Left ventricle myocardium inferior (tissue), 1 donor: ENCODE results near the gene DDX43. TPM values are rescaled to one million over a fixed set of nuclear protein-coding genes. Genes with fewer than 3 reads are reported as not detected.
"Not testable (repeated sequence)": the region's sequence is repeated elsewhere in the genome, so short reads cannot be mapped to it uniquely, and the experiment has no call there.

Experiments
- DNase-seq: peaks from one replicate; pipeline ENCODE4 v3.0.0-alpha.2; 2020
- H3K27ac ChIP-seq: fragments of 200-600 bp; replicated peaks from 2 replicates; pipeline ENCODE4 v1.8.0; 2021
- H3K27me3 ChIP-seq: fragments of 200-600 bp; 2 replicates; pipeline ENCODE4 v1.8.0; 2021; ENCODE audit warnings: low read depth
- H3K36me3 ChIP-seq: fragments of 200-600 bp; 2 replicates; pipeline ENCODE4 v1.8.0; 2021
- H3K4me1 ChIP-seq: fragments of 200-600 bp; 2 replicates; pipeline ENCODE4 v1.8.0; 2021
- H3K4me3 ChIP-seq: fragments of 200-600 bp; 2 replicates; pipeline ENCODE4 v1.8.0; 2021; ENCODE audit warnings: mild to moderate bottlenecking, moderate library complexity
- H3K9me3 ChIP-seq: fragments of 200-600 bp; replicated peaks from 2 replicates; pipeline ENCODE4 v1.8.0; 2021
- CTCF ChIP-seq: fragments of 200-600 bp; IDR thresholded peaks from 2 replicates; pipeline ENCODE4 v1.8.0; 2021; ENCODE audit warnings: antibody characterized with exemption, mild to moderate bottlenecking, borderline replicate concordance
- intact Hi-C: fragments of 100-400 bp; cut with micrococcal nuclease; formaldehyde crosslinking; loops from one replicate; pipeline ENCODE4 v1.11.0; 2022
- total RNA-seq: library from RNA; stranded (reverse); fragmentation: NEBNext Ultra II Directional; extraction: Animal tissue kit (Norgen Biotek cat#: 25700); gene quantifications from one replicate; pipeline ENCODE4 v1.2.1, GENCODE V29; 2021
- donor health status: DM: no; HTN: yes; CAD: no; lungs with severe emphysema.

DDX43 gene
- total RNA-seq, 1 donor from 2014 or later = 0.41 TPM

- no peaks in the 10 kb centered on the region for H3K9me3 ChIP-seq
- peaks cover 10% of the 10 kb centered on the region for H3K4me1 ChIP-seq
- no peak overlapping the region for H3K4me3 ChIP-seq
- DNase-seq = no peak
- TF ChIP-seq CTCF = no peak
- no peaks in the 10 kb centered on the region for H3K36me3 ChIP-seq
- H3K27ac ChIP-seq = no peak overlapping the region
- intact Hi-C loops = no loop called here
- peaks cover 11% of the 10 kb centered on the region for H3K27me3 ChIP-seq
These were observed 3.0 kb upstream of the DDX43 start for GRCh38 chr6:73391675-73392074.

- H3K9me3 ChIP-seq = not testable (repeated sequence)
These were observed 2.4 kb upstream of the DDX43 start for GRCh38 chr6:73392188-73392587.

GRCh38 chr6:73393278-73393677 is 1.4 kb upstream of the DDX43 start:
- Histone ChIP-seq H3K27ac (no peak overlapping the region), H3K4me1 (peaks cover 9% of the 10 kb centered on the region), H3K27me3 (no peaks in the 10 kb centered on the region), H3K9me3 (no peaks in the 10 kb centered on the region), H3K36me3 (no peaks in the 10 kb centered on the region), H3K4me3 (no peak overlapping the region)
- no peak for DNase-seq
- intact Hi-C loops = no loop called here
- TF ChIP-seq CTCF = no peak

More at GRCh38 chr6:73392188-73392587, 2.4 kb upstream of the DDX43 start:
- H3K27me3 ChIP-seq, intact Hi-C loops, H3K36me3 ChIP-seq, H3K4me1 ChIP-seq, H3K27ac ChIP-seq, DNase-seq, H3K4me3 ChIP-seq: not testable (repeated sequence)

GRCh38 chr6:73395875-73396274 is 1.2 kb downstream of the DDX43 start:
- no peaks in the 10 kb centered on the region for H3K4me1 ChIP-seq
- H3K36me3 ChIP-seq = no peaks in the 10 kb centered on the region

GRCh38 chr6:73400656-73401055 is 6.0 kb downstream of the DDX43 start:
- no peak overlapping the region for H3K4me3 ChIP-seq
- no peaks in the 10 kb centered on the region for H3K27me3 ChIP-seq
- intact Hi-C loops = no loop called here
- H3K27ac ChIP-seq = no peak overlapping the region
- no peaks in the 10 kb centered on the region for H3K36me3 ChIP-seq
- H3K9me3 ChIP-seq = no peaks in the 10 kb centered on the region
- H3K4me1 ChIP-seq = no peaks in the 10 kb centered on the region
- no peak for DNase-seq
- no peak for TF ChIP-seq CTCF

More at GRCh38 chr6:73395875-73396274, 1.2 kb downstream of the DDX43 start:
- no peak for DNase-seq
- Histone ChIP-seq H3K27me3 (no peaks in the 10 kb centered on the region), H3K4me3 (no peak overlapping the region), H3K9me3 (no peaks in the 10 kb centered on the region), H3K27ac (no peak overlapping the region)
- intact Hi-C loops = no loop called here
- TF ChIP-seq CTCF = no peak

- no peaks in the 10 kb centered on the region for H3K36me3 ChIP-seq
- no peak for DNase-seq
- no peaks in the 10 kb centered on the region for H3K27me3 ChIP-seq
- intact Hi-C loops = no loop called here
- H3K4me1 ChIP-seq = no peaks in the 10 kb centered on the region
- no peak for TF ChIP-seq CTCF
- H3K4me3 ChIP-seq = no peak overlapping the region
- H3K27ac ChIP-seq = no peak overlapping the region
- no peaks in the 10 kb centered on the region for H3K9me3 ChIP-seq
These were observed 14.8 kb downstream of the DDX43 start for GRCh38 chr6:73409395-73409794.
